ENCODE results near the gene RGS4.

GRCh38 chr1:163063143-163063542 is 6.0 kb upstream of the RGS4 start:
- TF ChIP-seq, protein P1, sequence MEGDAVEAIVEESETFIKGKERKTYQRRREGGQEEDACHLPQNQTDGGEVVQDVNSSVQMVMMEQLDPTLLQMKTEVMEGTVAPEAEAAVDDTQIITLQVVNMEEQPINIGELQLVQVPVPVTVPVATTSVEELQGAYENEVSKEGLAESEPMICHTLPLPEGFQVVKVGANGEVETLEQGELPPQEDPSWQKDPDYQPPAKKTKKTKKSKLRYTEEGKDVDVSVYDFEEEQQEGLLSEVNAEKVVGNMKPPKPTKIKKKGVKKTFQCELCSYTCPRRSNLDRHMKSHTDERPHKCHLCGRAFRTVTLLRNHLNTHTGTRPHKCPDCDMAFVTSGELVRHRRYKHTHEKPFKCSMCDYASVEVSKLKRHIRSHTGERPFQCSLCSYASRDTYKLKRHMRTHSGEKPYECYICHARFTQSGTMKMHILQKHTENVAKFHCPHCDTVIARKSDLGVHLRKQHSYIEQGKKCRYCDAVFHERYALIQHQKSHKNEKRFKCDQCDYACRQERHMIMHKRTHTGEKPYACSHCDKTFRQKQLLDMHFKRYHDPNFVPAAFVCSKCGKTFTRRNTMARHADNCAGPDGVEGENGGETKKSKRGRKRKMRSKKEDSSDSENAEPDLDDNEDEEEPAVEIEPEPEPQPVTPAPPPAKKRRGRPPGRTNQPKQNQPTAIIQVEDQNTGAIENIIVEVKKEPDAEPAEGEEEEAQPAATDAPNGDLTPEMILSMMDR (IDR thresholded peaks at IDR 0.05), result no peak
- TF ChIP-seq POLR2A (IDR thresholded peaks at IDR 0.05), result no peak

Measured in heart left ventricle (tissue), 13 donors.